WERI-Rb-1 (cell line): ENCODE results near the gene USE1.
"Not testable (repeated sequence)": the region's sequence is repeated elsewhere in the genome, so short reads cannot be mapped to it uniquely, and the experiment has no call there.

Experiments
- DNase-seq: peaks from one replicate; pipeline ENCODE4 v3.0.0-alpha.2; 2020
- H3K27ac ChIP-seq: fragments of 250-450 bp; sonication (Bioruptor Pico); 2 replicates; pipeline ENCODE4 v1.5.1; 2020; ENCODE audit warnings: mild to moderate bottlenecking, moderate library complexity
- H3K27me3 ChIP-seq: fragments of 250-450 bp; sonication (Bioruptor Pico); 2 replicates; pipeline ENCODE4 v1.5.1; 2021; ENCODE audit warnings: mild to moderate bottlenecking, low read depth, moderate library complexity; ENCODE audit not compliant: insufficient read depth, severe bottlenecking
- H3K36me3 ChIP-seq: fragments of 250-450 bp; sonication (Bioruptor Pico); 2 replicates; pipeline ENCODE4 v1.5.1; 2020; ENCODE audit warnings: mild to moderate bottlenecking, moderate library complexity
- H3K4me3 ChIP-seq: 2 replicates; pipeline ENCODE4 v1.5.1; 2011; ENCODE audit warnings: low read depth, mild to moderate bottlenecking, control low read depth, low read length
- H3K9me3 ChIP-seq: fragments of 250-450 bp; sonication (Bioruptor Pico); 2 replicates; pipeline ENCODE4 v1.5.1; 2021; ENCODE audit warnings: mild to moderate bottlenecking, moderate library complexity; ENCODE audit not compliant: severe bottlenecking
- CTCF ChIP-seq: IDR thresholded peaks from 2 replicates; pipeline ENCODE4 v1.5.1; 2011; ENCODE audit warnings: low read depth, mild to moderate bottlenecking, control low read depth, inconsistent platforms, low read length

USE1 gene

GRCh38 chr19:17185590-17185989 lies 29.6 kb upstream of the USE1 start:
- Histone ChIP-seq H3K9me3 (no peaks in the 10 kb centered on the region), H3K4me3 (no peak overlapping the region), H3K27me3 (no peaks in the 10 kb centered on the region), H3K27ac (no peak overlapping the region), H3K36me3 (peaks cover 26% of the 10 kb centered on the region)
- no peak for DNase-seq
- TF ChIP-seq CTCF, result no peak

- H3K27ac ChIP-seq, H3K4me3 ChIP-seq, H3K9me3 ChIP-seq, DNase-seq, H3K27me3 ChIP-seq: not testable (repeated sequence)
- peaks cover 65% of the 10 kb centered on the region for H3K36me3 ChIP-seq
Measured at GRCh38 chr19:17191736-17192135, 23.4 kb upstream of the USE1 start.

GRCh38 chr19:17192751-17193150 lies 22.4 kb upstream of the USE1 start:
- no peak overlapping the region for H3K27ac ChIP-seq

GRCh38 chr19:17194608-17195007 lies 20.5 kb upstream of the USE1 start:
- no peaks in the 10 kb centered on the region for H3K27me3 ChIP-seq
- no peak overlapping the region for H3K27ac ChIP-seq
- no peak for DNase-seq
- H3K36me3 ChIP-seq, result peaks cover 61% of the 10 kb centered on the region
- H3K4me3 ChIP-seq, result no peak overlapping the region
- no peaks in the 10 kb centered on the region for H3K9me3 ChIP-seq
- no peak for TF ChIP-seq CTCF

More at GRCh38 chr19:17192751-17193150, 22.4 kb upstream of the USE1 start:
- DNase-seq, result no peak
- no peaks in the 10 kb centered on the region for H3K9me3 ChIP-seq
- no peaks in the 10 kb centered on the region for H3K27me3 ChIP-seq
- peaks cover 66% of the 10 kb centered on the region for H3K36me3 ChIP-seq
- no peak overlapping the region for H3K4me3 ChIP-seq
- TF ChIP-seq CTCF, result no peak

GRCh38 chr19:17195106-17195505 lies 20.1 kb upstream of the USE1 start:
- Histone ChIP-seq H3K27ac (no peak overlapping the region), H3K9me3 (no peaks in the 10 kb centered on the region), H3K27me3 (no peaks in the 10 kb centered on the region), H3K36me3 (peaks cover 63% of the 10 kb centered on the region), H3K4me3 (no peak overlapping the region)
- TF ChIP-seq CTCF, result no peak
- DNase-seq, result no peak

- no peak for DNase-seq
- TF ChIP-seq CTCF, result no peak
- Histone ChIP-seq H3K27me3 (no peaks in the 10 kb centered on the region), H3K36me3 (peaks cover 68% of the 10 kb centered on the region), H3K4me3 (no peak overlapping the region), H3K9me3 (no peaks in the 10 kb centered on the region), H3K27ac (no peak overlapping the region)
Measured at GRCh38 chr19:17196610-17197009, 18.5 kb upstream of the USE1 start.
